WTC11 (cell line): Measurements from ENCODE around the gene TTC7B. TPM values are rescaled to one million over a fixed set of nuclear protein-coding genes. Genes with fewer than 3 reads are reported as not detected.

Source experiments
- ATAC-seq: fragments of 200-7000 bp; cut with Tn5 transposase; 2 replicates; pipeline ENCODE4 v1.10.0; 2021; ENCODE audit warnings: mild to moderate bottlenecking, moderate library complexity
- CTCF ChIA-PET: fragments of 300-600 bp; sonication (Branson Sonifier 250); formaldehyde crosslinking; loops from one replicate; lab custom pipeline; 2021; ENCODE audit warnings: antibody characterized with exemption; lab: Charles Lee
- POLR2A ChIA-PET: fragments of 350-600 bp; sonication (Branson Sonifier 250); formaldehyde crosslinking; loops from one replicate; lab custom pipeline; 2021; ENCODE audit warnings: antibody characterized with exemption; lab: Charles Lee
- DNase-seq: peaks from one replicate; pipeline ENCODE4 v3.0.0; 2021; ENCODE audit warnings: low spot score
- H3K27ac Mint-ChIP-seq: 2 replicates; pipeline ENCODE4 v1.8.0; 2021; ENCODE audit warnings: mixed read lengths
- H3K27me3 Mint-ChIP-seq: 2 replicates; pipeline ENCODE4 v1.8.0; 2021; ENCODE audit warnings: low read depth, mild to moderate bottlenecking, moderate library complexity, mixed read lengths
- H3K36me3 Mint-ChIP-seq: 2 replicates; pipeline ENCODE4 v1.8.0; 2021; ENCODE audit warnings: mixed read lengths
- H3K4me1 Mint-ChIP-seq: 2 replicates; pipeline ENCODE4 v1.8.0; 2022; ENCODE audit warnings: mixed read lengths
- H3K4me3 Mint-ChIP-seq: 2 replicates; pipeline ENCODE4 v1.8.0; 2021; ENCODE audit warnings: mild to moderate bottlenecking, moderate library complexity, mixed read lengths
- H3K9me3 Mint-ChIP-seq: 2 replicates; pipeline ENCODE4 v1.8.0; 2021; ENCODE audit warnings: mixed read lengths
- CREB1 ChIP-seq: sonication (generic); formaldehyde crosslinking; IDR thresholded peaks from 2 replicates; pipeline ENCODE4 v1.8.0; 2023; ENCODE audit warnings: mild to moderate bottlenecking, missing genetic modification reagents
- ETV6 ChIP-seq: sonication (generic); formaldehyde crosslinking; IDR thresholded peaks from 2 replicates; pipeline ENCODE4 v1.8.1; 2022; ENCODE audit warnings: mild to moderate bottlenecking, missing genetic modification reagents
- GABPB1 ChIP-seq: sonication (generic); formaldehyde crosslinking; IDR thresholded peaks from 2 replicates; pipeline ENCODE4 v1.8.1; 2023; ENCODE audit warnings: mild to moderate bottlenecking, missing genetic modification reagents
- JAZF1 ChIP-seq: fragments of 250-450 bp; sonication (Bioruptor Pico); IDR thresholded peaks from 2 replicates; pipeline ENCODE4 v1.9.0; 2021; ENCODE audit warnings: moderate library complexity, mild to moderate bottlenecking, inconsistent platforms
- JUN ChIP-seq: sonication (generic); formaldehyde crosslinking; IDR thresholded peaks from 2 replicates; pipeline ENCODE4 v1.8.0; 2023; ENCODE audit warnings: mild to moderate bottlenecking, missing genetic modification reagents
- SMAD3 ChIP-seq: sonication (generic); formaldehyde crosslinking; IDR thresholded peaks from 2 replicates; pipeline ENCODE4 v1.8.0; 2022; ENCODE audit warnings: missing genetic modification reagents, mild to moderate bottlenecking, borderline replicate concordance
- TEAD4 ChIP-seq: sonication (generic); formaldehyde crosslinking; IDR thresholded peaks from 2 replicates; pipeline ENCODE4 v1.8.0; 2022; ENCODE audit warnings: mild to moderate bottlenecking, missing genetic modification reagents
- ZNF219 ChIP-seq: sonication (generic); formaldehyde crosslinking; IDR thresholded peaks from 2 replicates; pipeline ENCODE4 v1.8.0; 2023; ENCODE audit warnings: missing genetic modification reagents, mild to moderate bottlenecking, borderline replicate concordance
- ZNF263 ChIP-seq: sonication (generic); formaldehyde crosslinking; IDR thresholded peaks from 2 replicates; pipeline ENCODE4 v1.8.1; 2022; ENCODE audit warnings: low read depth, mild to moderate bottlenecking, moderate library complexity, missing genetic modification reagents
- ZNF317 ChIP-seq: sonication (generic); formaldehyde crosslinking; IDR thresholded peaks from 2 replicates; pipeline ENCODE4 v1.8.1; 2023; ENCODE audit warnings: low read depth, mild to moderate bottlenecking, moderate library complexity, missing genetic modification reagents, borderline replicate concordance
- total RNA-seq: library from RNA; stranded (reverse); gene quantifications from 3 replicates; pipeline ENCODE4 v1.2.3, GENCODE V29; 2021
- TF ChIP-seq, protein P1 (sequence below): fragments of 250-450 bp; sonication (Bioruptor Pico); IDR thresholded peaks from 2 replicates; pipeline ENCODE4 v1.9.0; 2021; ENCODE audit warnings: mild to moderate bottlenecking
- TF ChIP-seq, protein P2 (sequence below): sonication (generic); formaldehyde crosslinking; IDR thresholded peaks from 2 replicates; pipeline ENCODE4 v1.8.1; 2023; ENCODE audit warnings: mild to moderate bottlenecking, moderate library complexity, missing genetic modification reagents
- TF ChIP-seq, protein P3 (sequence below): sonication (generic); formaldehyde crosslinking; IDR thresholded peaks from 2 replicates; pipeline ENCODE4 v1.8.1; 2022; ENCODE audit warnings: missing genetic modification reagents, borderline replicate concordance
- TF ChIP-seq, protein P4 (sequence below): fragments of 250-450 bp; sonication (Bioruptor Pico); IDR thresholded peaks from 2 replicates; pipeline ENCODE4 v1.9.0; 2021; ENCODE audit warnings: moderate library complexity, mild to moderate bottlenecking, inconsistent platforms, borderline replicate concordance
- TF ChIP-seq, protein P5 (sequence below): fragments of 250-450 bp; sonication (Bioruptor Pico); IDR thresholded peaks from 2 replicates; pipeline ENCODE4 v1.9.0; 2021; ENCODE audit warnings: mild to moderate bottlenecking, borderline replicate concordance
- TF ChIP-seq, protein P6 (sequence below): sonication (generic); formaldehyde crosslinking; IDR thresholded peaks from 2 replicates; pipeline ENCODE4 v1.8.1; 2023; ENCODE audit warnings: mild to moderate bottlenecking, missing genetic modification reagents

TTC7B gene
- total RNA-seq, 1 experiment from 2014 or later, result 27.6 TPM

DNA sequence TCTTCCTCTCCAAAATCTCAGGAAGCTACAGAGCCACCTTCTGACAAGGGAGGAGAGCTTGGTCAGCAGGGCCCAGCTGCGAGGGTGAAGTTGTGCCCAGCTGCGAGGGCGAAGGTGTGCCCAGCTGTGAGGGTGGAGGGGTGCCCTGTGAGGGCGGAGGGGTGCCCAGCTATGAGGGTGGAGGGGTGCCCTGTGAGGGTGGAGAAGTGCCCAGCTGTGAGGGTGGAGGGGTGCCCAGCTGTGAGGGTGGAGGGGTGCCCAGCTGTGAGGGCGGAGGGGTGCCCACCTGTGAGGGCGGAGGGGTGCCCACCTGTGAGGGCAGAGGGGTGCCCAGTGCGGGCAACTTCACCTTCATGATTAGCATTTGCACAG is 20.4 kb upstream of the TTC7B start:
- ChIA-PET POLR2A (no interaction called here), CTCF (interaction anchor here (1.4 kb wide), 1 partner anchor 20 kb away, joined by 3 read pairs; no protein-coding TSS in a partner anchor)

DNA sequence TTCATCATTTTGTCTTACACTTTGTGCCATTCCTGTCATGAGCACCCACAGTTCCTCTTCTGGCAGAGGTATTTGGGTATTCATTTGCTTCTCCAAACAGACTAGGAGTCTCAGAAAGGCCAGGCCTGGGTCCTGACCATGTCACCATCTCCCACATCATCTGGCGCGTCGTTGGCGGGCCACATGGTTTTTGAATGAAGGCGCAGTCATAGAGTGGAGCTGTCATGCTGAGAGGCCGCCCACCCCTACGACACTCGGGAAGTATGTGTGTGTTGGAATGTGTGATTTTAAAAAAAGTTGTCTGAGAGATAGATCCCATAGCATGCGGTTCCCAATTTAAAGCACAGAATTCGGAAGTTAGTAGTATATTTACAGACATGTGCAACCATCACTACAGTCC is 15.6 kb upstream of the TTC7B start:
- Mint-ChIP-seq H3K9me3 (peaks cover 10% of the 10 kb centered on the region; the same call in 1 of the 2 replicates), H3K27me3 (peaks cover 51% of the 10 kb centered on the region), H3K27ac (no peak overlapping the region), H3K36me3 (no peaks in the 10 kb centered on the region), H3K4me1 (peaks cover 3% of the 10 kb centered on the region; the same call in 1 of the 2 replicates), H3K4me3 (no peak overlapping the region)
- DNase-seq (no peak), ATAC-seq (no peak)
- ChIA-PET CTCF (interaction anchor here (1.5 kb wide), 1 partner anchor 15 kb away, joined by 5 read pairs; the partner anchor contains the start of gene TTC7B), POLR2A (no interaction called here)
- TF ChIP-seq ETV6 (CRISPR knock-in tag), result no peak
- TF ChIP-seq, protein P1, sequence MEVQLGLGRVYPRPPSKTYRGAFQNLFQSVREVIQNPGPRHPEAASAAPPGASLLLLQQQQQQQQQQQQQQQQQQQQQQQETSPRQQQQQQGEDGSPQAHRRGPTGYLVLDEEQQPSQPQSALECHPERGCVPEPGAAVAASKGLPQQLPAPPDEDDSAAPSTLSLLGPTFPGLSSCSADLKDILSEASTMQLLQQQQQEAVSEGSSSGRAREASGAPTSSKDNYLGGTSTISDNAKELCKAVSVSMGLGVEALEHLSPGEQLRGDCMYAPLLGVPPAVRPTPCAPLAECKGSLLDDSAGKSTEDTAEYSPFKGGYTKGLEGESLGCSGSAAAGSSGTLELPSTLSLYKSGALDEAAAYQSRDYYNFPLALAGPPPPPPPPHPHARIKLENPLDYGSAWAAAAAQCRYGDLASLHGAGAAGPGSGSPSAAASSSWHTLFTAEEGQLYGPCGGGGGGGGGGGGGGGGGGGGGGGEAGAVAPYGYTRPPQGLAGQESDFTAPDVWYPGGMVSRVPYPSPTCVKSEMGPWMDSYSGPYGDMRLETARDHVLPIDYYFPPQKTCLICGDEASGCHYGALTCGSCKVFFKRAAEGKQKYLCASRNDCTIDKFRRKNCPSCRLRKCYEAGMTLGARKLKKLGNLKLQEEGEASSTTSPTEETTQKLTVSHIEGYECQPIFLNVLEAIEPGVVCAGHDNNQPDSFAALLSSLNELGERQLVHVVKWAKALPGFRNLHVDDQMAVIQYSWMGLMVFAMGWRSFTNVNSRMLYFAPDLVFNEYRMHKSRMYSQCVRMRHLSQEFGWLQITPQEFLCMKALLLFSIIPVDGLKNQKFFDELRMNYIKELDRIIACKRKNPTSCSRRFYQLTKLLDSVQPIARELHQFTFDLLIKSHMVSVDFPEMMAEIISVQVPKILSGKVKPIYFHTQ (CRISPR knock-in tag), result no peak
- no peak for TF ChIP-seq JUN (CRISPR knock-in tag)
- TF ChIP-seq, protein P2, sequence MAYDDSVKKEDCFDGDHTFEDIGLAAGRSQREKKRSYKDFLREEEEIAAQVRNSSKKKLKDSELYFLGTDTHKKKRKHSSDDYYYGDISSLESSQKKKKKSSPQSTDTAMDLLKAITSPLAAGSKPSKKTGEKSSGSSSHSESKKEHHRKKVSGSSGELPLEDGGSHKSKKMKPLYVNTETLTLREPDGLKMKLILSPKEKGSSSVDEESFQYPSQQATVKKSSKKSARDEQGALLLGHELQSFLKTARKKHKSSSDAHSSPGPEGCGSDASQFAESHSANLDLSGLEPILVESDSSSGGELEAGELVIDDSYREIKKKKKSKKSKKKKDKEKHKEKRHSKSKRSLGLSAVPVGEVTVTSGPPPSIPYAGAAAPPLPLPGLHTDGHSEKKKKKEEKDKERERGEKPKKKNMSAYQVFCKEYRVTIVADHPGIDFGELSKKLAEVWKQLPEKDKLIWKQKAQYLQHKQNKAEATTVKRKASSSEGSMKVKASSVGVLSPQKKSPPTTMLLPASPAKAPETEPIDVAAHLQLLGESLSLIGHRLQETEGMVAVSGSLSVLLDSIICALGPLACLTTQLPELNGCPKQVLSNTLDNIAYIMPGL (CRISPR knock-in tag), result no peak
- TF ChIP-seq ZNF317 (CRISPR knock-in tag), result no peak
- TF ChIP-seq ZNF263, result no peak

More for the DNA sequence above, 20.4 kb upstream of the TTC7B start:
- Mint-ChIP-seq H3K27ac (no peak overlapping the region), H3K4me1 (peaks cover 3% of the 10 kb centered on the region; the same call in 1 of the 2 replicates), H3K9me3 (peaks cover 10% of the 10 kb centered on the region; the same call in 1 of the 2 replicates), H3K36me3 (no peaks in the 10 kb centered on the region), H3K4me3 (no peak overlapping the region), H3K27me3 (peaks cover 3% of the 10 kb centered on the region)
- ATAC-seq, result no peak
- no peak for DNase-seq
- TF ChIP-seq JAZF1 (CRISPR knock-in tag), result no peak
- no peak for TF ChIP-seq TEAD4
- no peak for TF ChIP-seq SMAD3 (CRISPR knock-in tag)
- TF ChIP-seq, protein P3, sequence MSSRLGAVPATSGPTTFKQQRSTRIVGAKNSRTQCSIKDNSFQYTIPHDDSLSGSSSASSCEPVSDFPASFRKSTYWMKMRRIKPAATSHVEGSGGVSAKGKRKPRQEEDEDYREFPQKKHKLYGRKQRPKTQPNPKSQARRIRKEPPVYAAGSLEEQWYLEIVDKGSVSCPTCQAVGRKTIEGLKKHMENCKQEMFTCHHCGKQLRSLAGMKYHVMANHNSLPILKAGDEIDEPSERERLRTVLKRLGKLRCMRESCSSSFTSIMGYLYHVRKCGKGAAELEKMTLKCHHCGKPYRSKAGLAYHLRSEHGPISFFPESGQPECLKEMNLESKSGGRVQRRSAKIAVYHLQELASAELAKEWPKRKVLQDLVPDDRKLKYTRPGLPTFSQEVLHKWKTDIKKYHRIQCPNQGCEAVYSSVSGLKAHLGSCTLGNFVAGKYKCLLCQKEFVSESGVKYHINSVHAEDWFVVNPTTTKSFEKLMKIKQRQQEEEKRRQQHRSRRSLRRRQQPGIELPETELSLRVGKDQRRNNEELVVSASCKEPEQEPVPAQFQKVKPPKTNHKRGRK (CRISPR knock-in tag), result no peak
- TF ChIP-seq GABPB1 (CRISPR knock-in tag), result no peak
- TF ChIP-seq, protein P2 (CRISPR knock-in tag), result no peak
- TF ChIP-seq ETV6 (CRISPR knock-in tag), result no peak
- no peak for TF ChIP-seq ZNF219 (CRISPR knock-in tag)
- TF ChIP-seq, protein P4, sequence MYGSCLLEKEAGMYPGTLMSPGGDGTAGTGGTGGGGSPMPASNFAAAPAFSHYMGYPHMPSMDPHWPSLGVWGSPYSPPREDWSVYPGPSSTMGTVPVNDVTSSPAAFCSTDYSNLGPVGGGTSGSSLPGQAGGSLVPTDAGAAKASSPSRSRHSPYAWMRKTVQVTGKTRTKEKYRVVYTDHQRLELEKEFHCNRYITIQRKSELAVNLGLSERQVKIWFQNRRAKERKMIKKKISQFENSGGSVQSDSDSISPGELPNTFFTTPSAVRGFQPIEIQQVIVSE, result no peak
- TF ChIP-seq, protein P5, sequence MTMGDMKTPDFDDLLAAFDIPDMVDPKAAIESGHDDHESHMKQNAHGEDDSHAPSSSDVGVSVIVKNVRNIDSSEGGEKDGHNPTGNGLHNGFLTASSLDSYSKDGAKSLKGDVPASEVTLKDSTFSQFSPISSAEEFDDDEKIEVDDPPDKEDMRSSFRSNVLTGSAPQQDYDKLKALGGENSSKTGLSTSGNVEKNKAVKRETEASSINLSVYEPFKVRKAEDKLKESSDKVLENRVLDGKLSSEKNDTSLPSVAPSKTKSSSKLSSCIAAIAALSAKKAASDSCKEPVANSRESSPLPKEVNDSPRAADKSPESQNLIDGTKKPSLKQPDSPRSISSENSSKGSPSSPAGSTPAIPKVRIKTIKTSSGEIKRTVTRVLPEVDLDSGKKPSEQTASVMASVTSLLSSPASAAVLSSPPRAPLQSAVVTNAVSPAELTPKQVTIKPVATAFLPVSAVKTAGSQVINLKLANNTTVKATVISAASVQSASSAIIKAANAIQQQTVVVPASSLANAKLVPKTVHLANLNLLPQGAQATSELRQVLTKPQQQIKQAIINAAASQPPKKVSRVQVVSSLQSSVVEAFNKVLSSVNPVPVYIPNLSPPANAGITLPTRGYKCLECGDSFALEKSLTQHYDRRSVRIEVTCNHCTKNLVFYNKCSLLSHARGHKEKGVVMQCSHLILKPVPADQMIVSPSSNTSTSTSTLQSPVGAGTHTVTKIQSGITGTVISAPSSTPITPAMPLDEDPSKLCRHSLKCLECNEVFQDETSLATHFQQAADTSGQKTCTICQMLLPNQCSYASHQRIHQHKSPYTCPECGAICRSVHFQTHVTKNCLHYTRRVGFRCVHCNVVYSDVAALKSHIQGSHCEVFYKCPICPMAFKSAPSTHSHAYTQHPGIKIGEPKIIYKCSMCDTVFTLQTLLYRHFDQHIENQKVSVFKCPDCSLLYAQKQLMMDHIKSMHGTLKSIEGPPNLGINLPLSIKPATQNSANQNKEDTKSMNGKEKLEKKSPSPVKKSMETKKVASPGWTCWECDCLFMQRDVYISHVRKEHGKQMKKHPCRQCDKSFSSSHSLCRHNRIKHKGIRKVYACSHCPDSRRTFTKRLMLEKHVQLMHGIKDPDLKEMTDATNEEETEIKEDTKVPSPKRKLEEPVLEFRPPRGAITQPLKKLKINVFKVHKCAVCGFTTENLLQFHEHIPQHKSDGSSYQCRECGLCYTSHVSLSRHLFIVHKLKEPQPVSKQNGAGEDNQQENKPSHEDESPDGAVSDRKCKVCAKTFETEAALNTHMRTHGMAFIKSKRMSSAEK (CRISPR knock-in tag), result no peak
- TF ChIP-seq CREB1 (CRISPR knock-in tag), result no peak
- TF ChIP-seq, protein P6, sequence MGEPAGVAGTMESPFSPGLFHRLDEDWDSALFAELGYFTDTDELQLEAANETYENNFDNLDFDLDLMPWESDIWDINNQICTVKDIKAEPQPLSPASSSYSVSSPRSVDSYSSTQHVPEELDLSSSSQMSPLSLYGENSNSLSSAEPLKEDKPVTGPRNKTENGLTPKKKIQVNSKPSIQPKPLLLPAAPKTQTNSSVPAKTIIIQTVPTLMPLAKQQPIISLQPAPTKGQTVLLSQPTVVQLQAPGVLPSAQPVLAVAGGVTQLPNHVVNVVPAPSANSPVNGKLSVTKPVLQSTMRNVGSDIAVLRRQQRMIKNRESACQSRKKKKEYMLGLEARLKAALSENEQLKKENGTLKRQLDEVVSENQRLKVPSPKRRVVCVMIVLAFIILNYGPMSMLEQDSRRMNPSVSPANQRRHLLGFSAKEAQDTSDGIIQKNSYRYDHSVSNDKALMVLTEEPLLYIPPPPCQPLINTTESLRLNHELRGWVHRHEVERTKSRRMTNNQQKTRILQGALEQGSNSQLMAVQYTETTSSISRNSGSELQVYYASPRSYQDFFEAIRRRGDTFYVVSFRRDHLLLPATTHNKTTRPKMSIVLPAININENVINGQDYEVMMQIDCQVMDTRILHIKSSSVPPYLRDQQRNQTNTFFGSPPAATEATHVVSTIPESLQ, result no peak
